Measurements from ENCODE around the gene SLC1A1. TPM values are rescaled to one million over a fixed set of nuclear protein-coding genes. Genes with fewer than 3 reads are reported as not detected.
"Not testable (repeated sequence)": the region's sequence is repeated elsewhere in the genome, so short reads cannot be mapped to it uniquely, and the experiment has no call there.

The SLC1A1 gene
- total RNA-seq, 1 experiment from 2014 or later: 2.9 TPM

DNA sequence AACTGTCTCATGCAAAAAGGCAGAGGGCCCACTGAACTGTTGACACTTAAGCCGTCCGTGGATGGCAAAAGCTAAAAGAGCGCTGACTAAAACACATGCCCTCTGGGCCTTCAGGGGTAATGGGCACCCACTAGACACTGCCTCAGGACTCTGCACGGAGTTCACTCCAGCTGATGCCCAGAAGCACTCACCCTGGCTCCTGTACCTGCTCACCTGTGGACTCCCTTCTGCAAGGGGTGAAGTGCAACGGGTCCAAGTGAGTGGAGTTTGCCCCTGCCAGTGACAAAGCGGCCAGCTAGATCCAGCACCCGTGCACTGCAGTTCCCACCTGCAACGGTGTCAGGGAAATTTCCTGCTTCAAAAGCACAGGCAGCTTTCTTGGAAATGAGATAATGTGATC, 50.2 kb downstream of the SLC1A1 start:
- TF ChIP-seq EZH2 (IDR thresholded peaks at IDR 0.05; ENCODE audit: low read depth): no peak
- no peak overlapping the region for H3K4me2 ChIP-seq
- no peaks in the 10 kb centered on the region for H3K79me2 ChIP-seq (ENCODE audit: low read depth)
- no TSS peak for BruUV-seq (replicated peaks)
- H3K4me3 ChIP-seq: no peak overlapping the region
- intact Hi-C loops (cut with micrococcal nuclease; ENCODE audit: unreplicated experiment): no loop called here
- no peaks in the 10 kb centered on the region for H3K36me3 ChIP-seq (ENCODE audit: low read depth)
- H3K27ac ChIP-seq: no peak overlapping the region
- ChIA-PET POLR2A (ENCODE audit: unreplicated experiment) (no interaction called here), CTCF (no interaction called here)
- no peaks in the 10 kb centered on the region for H3K27me3 ChIP-seq (ENCODE audit: insufficient read depth, low read depth)
- DNase-seq: no peak
- H3K9me2 ChIP-seq (ENCODE audit: insufficient read depth): no peaks in the 10 kb centered on the region
- H2AFZ ChIP-seq: no peak overlapping the region
- no peaks in the 10 kb centered on the region for H3K9me3 ChIP-seq (ENCODE audit: insufficient read depth, low read depth)
- H3K4me1 ChIP-seq (replicated peaks; ENCODE audit: insufficient read depth): no peaks in the 10 kb centered on the region
- no peaks in the 10 kb centered on the region for H4K20me1 ChIP-seq (ENCODE audit: insufficient read depth)
- H3F3A ChIP-seq (ENCODE audit: insufficient read depth, low read depth): no peaks in the 10 kb centered on the region

DNA sequence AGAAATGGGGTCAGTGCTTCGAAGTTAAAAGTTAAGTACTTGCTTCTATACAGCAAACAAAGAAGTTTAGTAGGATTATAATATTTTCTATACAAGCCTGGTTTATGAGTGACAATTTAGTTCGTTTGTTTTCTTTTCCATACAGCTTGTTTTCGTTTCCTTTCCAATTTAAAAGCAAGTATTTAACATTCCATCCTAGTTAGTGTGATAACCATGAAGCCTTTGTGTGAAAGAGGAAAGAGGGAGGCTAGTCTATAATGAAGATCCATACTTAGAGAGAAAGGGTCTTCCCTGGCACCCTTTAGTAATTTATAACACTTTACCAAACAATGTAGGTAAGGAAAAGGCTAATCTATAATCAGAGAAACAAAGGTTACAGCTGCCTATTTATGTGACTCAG, 51.0 kb downstream of the SLC1A1 start:
- Histone ChIP-seq H3F3A (ENCODE audit: insufficient read depth, low read depth) (no peaks in the 10 kb centered on the region), H3K4me2 (no peak overlapping the region), H3K27me3 (ENCODE audit: insufficient read depth, low read depth) (no peaks in the 10 kb centered on the region), H3K9me3 (ENCODE audit: insufficient read depth, low read depth) (no peaks in the 10 kb centered on the region), H3K9me2 (ENCODE audit: insufficient read depth) (no peaks in the 10 kb centered on the region), H3K79me2 (ENCODE audit: low read depth) (no peaks in the 10 kb centered on the region), H3K4me1 (replicated peaks; ENCODE audit: insufficient read depth) (no peaks in the 10 kb centered on the region), H3K27ac (no peak overlapping the region), H3K4me3 (no peak overlapping the region), H2AFZ (no peak overlapping the region), H4K20me1 (ENCODE audit: insufficient read depth) (no peaks in the 10 kb centered on the region), H3K36me3 (ENCODE audit: low read depth) (no peaks in the 10 kb centered on the region)
- ChIA-PET CTCF (no interaction called here), POLR2A (ENCODE audit: unreplicated experiment) (no interaction called here)
- intact Hi-C loops (cut with micrococcal nuclease; ENCODE audit: unreplicated experiment): no loop called here
- TF ChIP-seq CTCF (conservative IDR thresholded peaks at IDR 0.05): no peak
- TF ChIP-seq EZH2 (IDR thresholded peaks at IDR 0.05; ENCODE audit: low read depth): no peak
- no peak for DNase-seq
- BruUV-seq (replicated peaks): no TSS peak

DNA sequence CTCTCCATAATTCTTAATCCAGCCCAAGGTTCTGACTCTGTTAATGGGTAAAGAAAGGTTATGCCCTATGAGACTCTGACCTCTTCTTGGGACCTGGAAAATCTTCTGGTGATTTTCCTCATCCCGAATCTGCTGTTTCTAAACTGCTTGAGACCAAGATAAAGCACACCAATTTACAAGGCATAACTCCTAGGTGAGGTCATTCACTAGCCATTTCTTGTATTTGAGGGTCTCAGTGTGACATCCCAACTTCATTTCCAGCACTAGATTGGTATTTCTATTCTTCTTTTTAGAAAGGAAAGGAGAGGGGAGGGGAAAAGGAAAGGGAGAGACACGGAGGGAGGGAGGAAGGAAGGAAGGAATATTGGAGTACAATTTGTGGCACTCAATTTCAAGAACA, 51.6 kb downstream of the SLC1A1 start:
- Histone ChIP-seq H3F3A (ENCODE audit: insufficient read depth, low read depth) (no peaks in the 10 kb centered on the region), H2AFZ (no peak overlapping the region), H3K4me3 (no peak overlapping the region), H3K27ac (no peak overlapping the region), H3K79me2 (ENCODE audit: low read depth) (no peaks in the 10 kb centered on the region), H4K20me1 (ENCODE audit: insufficient read depth) (no peaks in the 10 kb centered on the region), H3K27me3 (ENCODE audit: insufficient read depth, low read depth) (no peaks in the 10 kb centered on the region), H3K9me3 (ENCODE audit: insufficient read depth, low read depth) (no peaks in the 10 kb centered on the region), H3K36me3 (ENCODE audit: low read depth) (no peaks in the 10 kb centered on the region), H3K4me1 (replicated peaks; ENCODE audit: insufficient read depth) (no peaks in the 10 kb centered on the region), H3K9me2 (ENCODE audit: insufficient read depth) (no peaks in the 10 kb centered on the region), H3K4me2 (no peak overlapping the region)
- no peak for DNase-seq
- ChIA-PET CTCF (no interaction called here), POLR2A (ENCODE audit: unreplicated experiment) (interaction anchor here (0.6 kb wide), 1 partner anchor 919 kb away, joined by 8 read pairs; no protein-coding TSS in a partner anchor)
- no TSS peak for BruUV-seq (replicated peaks)
- TF ChIP-seq CTCF (conservative IDR thresholded peaks at IDR 0.05) (no peak), EZH2 (IDR thresholded peaks at IDR 0.05; ENCODE audit: low read depth) (no peak)
- intact Hi-C loops (cut with micrococcal nuclease; ENCODE audit: unreplicated experiment): no loop called here

DNA sequence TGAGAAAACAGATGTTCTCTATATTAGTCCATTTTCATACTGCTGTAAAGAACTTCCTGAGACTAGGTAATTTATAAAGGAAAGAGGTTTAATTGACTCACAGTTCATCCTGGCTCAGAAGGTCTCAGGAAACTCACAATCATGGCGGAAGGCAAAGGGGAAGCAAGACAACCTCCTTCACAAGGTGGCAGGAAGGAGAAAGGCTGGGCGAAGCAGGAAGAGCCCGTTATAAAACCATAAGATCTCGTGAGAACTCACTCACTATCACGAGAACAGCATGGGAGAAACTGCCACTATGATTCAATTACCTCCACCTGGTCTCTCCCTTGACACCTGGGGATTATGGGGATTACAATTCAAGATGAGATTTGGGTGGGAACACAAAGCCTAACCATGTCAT, 54.4 kb downstream of the SLC1A1 start:
- DNase-seq; H3K36me3 ChIP-seq (ENCODE audit: low read depth); H4K20me1 ChIP-seq (ENCODE audit: insufficient read depth); intact Hi-C loops (cut with micrococcal nuclease; ENCODE audit: unreplicated experiment); H3K79me2 ChIP-seq (ENCODE audit: low read depth); H3F3A ChIP-seq (ENCODE audit: insufficient read depth, low read depth); CTCF ChIA-PET; H3K9me2 ChIP-seq (ENCODE audit: insufficient read depth); H3K4me2 ChIP-seq; H3K27ac ChIP-seq; H3K9me3 ChIP-seq (ENCODE audit: insufficient read depth, low read depth); H3K27me3 ChIP-seq (ENCODE audit: insufficient read depth, low read depth); BruUV-seq (replicated peaks); H3K4me1 ChIP-seq (replicated peaks; ENCODE audit: insufficient read depth); H2AFZ ChIP-seq; POLR2A ChIA-PET (ENCODE audit: unreplicated experiment); H3K4me3 ChIP-seq: not testable (repeated sequence)
